HepG2 (cell line): ENCODE results near the gene CDK2. TPM values are rescaled to one million over a fixed set of nuclear protein-coding genes. Genes with fewer than 3 reads are reported as not detected.

Experiments used
- BRCA1 ChIP-seq: sonication (generic); formaldehyde crosslinking; IDR thresholded peaks from 2 replicates; pipeline ENCODE4 v1.4.0; 2020; ENCODE audit warnings: missing genetic modification reagents
- FIP1L1 ChIP-seq: fragments of 200-400 bp; formaldehyde crosslinking; IDR thresholded peaks from 2 replicates; pipeline ENCODE4 v1.6.1; 2018; ENCODE audit warnings: low read depth, mild to moderate bottlenecking, low read length, moderate library complexity, borderline replicate concordance; ENCODE audit not compliant: insufficient read depth
- ISL2 ChIP-seq: sonication (generic); formaldehyde crosslinking; IDR thresholded peaks from 2 replicates; pipeline ENCODE4 v1.5.0; 2020; ENCODE audit warnings: missing genetic modification reagents
- JUND ChIP-seq: sonication (generic); formaldehyde crosslinking; IDR thresholded peaks from 2 replicates; pipeline ENCODE4 v1.8.0; 2022; ENCODE audit warnings: mild to moderate bottlenecking, missing genetic modification reagents
- KAT7 ChIP-seq: IDR thresholded peaks from 2 replicates; pipeline ENCODE4 v1.6.1; 2018; ENCODE audit warnings: borderline replicate concordance, missing compliant biosample characterization
- POLR2G ChIP-seq: fragments of 200-400 bp; formaldehyde crosslinking; IDR thresholded peaks from 2 replicates; pipeline ENCODE4 v1.6.1; 2018; ENCODE audit warnings: mild to moderate bottlenecking, low read depth, low read length, moderate library complexity
- PRMT3 ChIP-seq: sonication (generic); formaldehyde crosslinking; IDR thresholded peaks from 2 replicates; pipeline ENCODE4 v1.8.1; 2022; ENCODE audit warnings: low read depth, mild to moderate bottlenecking, moderate library complexity, missing genetic modification reagents, borderline replicate concordance
- ZMYM2 ChIP-seq: sonication (generic); formaldehyde crosslinking; IDR thresholded peaks from 2 replicates; pipeline ENCODE4 v1.8.0; 2022; ENCODE audit warnings: mild to moderate bottlenecking, missing genetic modification reagents
- ZNF34 ChIP-seq: sonication (generic); formaldehyde crosslinking; IDR thresholded peaks from 2 replicates; pipeline ENCODE4 v1.4.0; 2020; ENCODE audit warnings: mild to moderate bottlenecking, missing genetic modification reagents, borderline replicate concordance
- ZNF672 ChIP-seq: sonication (generic); formaldehyde crosslinking; IDR thresholded peaks from 2 replicates; pipeline ENCODE4 v1.8.1; 2022; ENCODE audit warnings: missing genetic modification reagents
- ZNF691 ChIP-seq: sonication (generic); formaldehyde crosslinking; IDR thresholded peaks from 2 replicates; pipeline ENCODE4 v1.4.0; 2020; ENCODE audit warnings: missing genetic modification reagents, low read depth, mild to moderate bottlenecking, borderline replicate concordance
- ZNF709 ChIP-seq: sonication (generic); formaldehyde crosslinking; IDR thresholded peaks from 2 replicates; pipeline ENCODE4 v1.5.0; 2020; ENCODE audit warnings: mild to moderate bottlenecking, missing genetic modification reagents
- polyA plus RNA-seq, 8 experiments: library from polyadenylated mRNA; depleted of rRNA in 3 of 8; stranded (reverse) in 7 of 8; unstranded in 1 of 8; fragments of >200 nt; fragmentation: Illumina TruSeq in 4 of 8; extraction: Trizol in 4 of 8; gene quantifications; 2 replicates each; pipeline versions ENCODE4 v1.2.1 to v1.2.3, GENCODE V29; 2011 to 2016; ENCODE audit warnings: low read depth in 4 of 8, missing spikeins in 1 of 8, mixed read lengths in 1 of 8; ENCODE audit not compliant: insufficient read depth in 1 of 8
- total RNA-seq, 5 experiments: library from RNA; depleted of rRNA; stranded (reverse); fragments of >200 nt; fragmentation: Illumina TruSeq; extraction: Trizol; gene quantifications; 2 replicates each; pipeline ENCODE4 v1.2.3, GENCODE V29; 2016; ENCODE audit warnings: low read depth in 1 of 5
- TF ChIP-seq, protein P1 (sequence below): sonication (generic); formaldehyde crosslinking; IDR thresholded peaks from 2 replicates; pipeline ENCODE4 v1.5.0; 2020; ENCODE audit warnings: mild to moderate bottlenecking, missing genetic modification reagents
- TF ChIP-seq, protein P2 (sequence below): sonication (generic); formaldehyde crosslinking; IDR thresholded peaks from 2 replicates; pipeline ENCODE4 v1.5.0; 2020; ENCODE audit warnings: mild to moderate bottlenecking, low read depth, missing genetic modification reagents, borderline replicate concordance
- TF ChIP-seq, protein P3 (sequence below): sonication (generic); formaldehyde crosslinking; IDR thresholded peaks from 2 replicates; pipeline ENCODE4 v1.5.0; 2020; ENCODE audit warnings: missing genetic modification reagents
- TF ChIP-seq, protein P4 (sequence below): sonication (generic); formaldehyde crosslinking; IDR thresholded peaks from 2 replicates; pipeline ENCODE4 v1.4.0; 2020; ENCODE audit warnings: missing genetic modification reagents
- TF ChIP-seq, protein P5 (sequence below): sonication (generic); formaldehyde crosslinking; IDR thresholded peaks from 2 replicates; pipeline ENCODE4 v1.8.1; 2023; ENCODE audit warnings: mild to moderate bottlenecking, missing genetic modification reagents, borderline replicate concordance
- TF ChIP-seq, protein P6 (sequence below): sonication (generic); formaldehyde crosslinking; IDR thresholded peaks from 2 replicates; pipeline ENCODE4 v1.4.0; 2020; ENCODE audit warnings: missing genetic modification reagents

CDK2 gene
- total and polyA plus RNA-seq, 2 of the 13 experiments (the other 11 are each of a cell fraction or from before 2014, with no cell fraction given) = 47.5 to 52.6 TPM

- TF ChIP-seq ZNF34 (CRISPR knock-in tag) (0 out of 2 replicates have a peak, but pooled peaks have one; percentile 44), PRMT3 (CRISPR knock-in tag) (no peak), BRCA1 (CRISPR knock-in tag) (peak; percentile 64; the same call in 1 of the 2 replicates), ZNF691 (CRISPR knock-in tag) (0 out of 2 replicates have a peak, but pooled peaks have one; percentile 21), ZNF709 (peak; percentile 41), JUND (no peak), ZMYM2 (no peak), POLR2G (peak; percentile 92), ZNF672 (CRISPR knock-in tag) (no peak), ISL2 (CRISPR knock-in tag) (no peak), KAT7 (CRISPR knock-in tag) (no peak), FIP1L1 (0 out of 2 replicates have a peak, but pooled peaks have one; percentile 56)
- TF ChIP-seq, protein P1, sequence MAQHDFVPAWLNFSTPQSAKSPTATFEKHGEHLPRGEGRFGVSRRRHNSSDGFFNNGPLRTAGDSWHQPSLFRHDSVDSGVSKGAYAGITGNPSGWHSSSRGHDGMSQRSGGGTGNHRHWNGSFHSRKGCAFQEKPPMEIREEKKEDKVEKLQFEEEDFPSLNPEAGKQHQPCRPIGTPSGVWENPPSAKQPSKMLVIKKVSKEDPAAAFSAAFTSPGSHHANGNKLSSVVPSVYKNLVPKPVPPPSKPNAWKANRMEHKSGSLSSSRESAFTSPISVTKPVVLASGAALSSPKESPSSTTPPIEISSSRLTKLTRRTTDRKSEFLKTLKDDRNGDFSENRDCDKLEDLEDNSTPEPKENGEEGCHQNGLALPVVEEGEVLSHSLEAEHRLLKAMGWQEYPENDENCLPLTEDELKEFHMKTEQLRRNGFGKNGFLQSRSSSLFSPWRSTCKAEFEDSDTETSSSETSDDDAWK (CRISPR knock-in tag) = no peak
- TF ChIP-seq, protein P2, sequence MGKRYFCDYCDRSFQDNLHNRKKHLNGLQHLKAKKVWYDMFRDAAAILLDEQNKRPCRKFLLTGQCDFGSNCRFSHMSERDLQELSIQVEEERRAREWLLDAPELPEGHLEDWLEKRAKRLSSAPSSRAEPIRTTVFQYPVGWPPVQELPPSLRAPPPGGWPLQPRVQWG (CRISPR knock-in tag) = no peak
- TF ChIP-seq, protein P3, sequence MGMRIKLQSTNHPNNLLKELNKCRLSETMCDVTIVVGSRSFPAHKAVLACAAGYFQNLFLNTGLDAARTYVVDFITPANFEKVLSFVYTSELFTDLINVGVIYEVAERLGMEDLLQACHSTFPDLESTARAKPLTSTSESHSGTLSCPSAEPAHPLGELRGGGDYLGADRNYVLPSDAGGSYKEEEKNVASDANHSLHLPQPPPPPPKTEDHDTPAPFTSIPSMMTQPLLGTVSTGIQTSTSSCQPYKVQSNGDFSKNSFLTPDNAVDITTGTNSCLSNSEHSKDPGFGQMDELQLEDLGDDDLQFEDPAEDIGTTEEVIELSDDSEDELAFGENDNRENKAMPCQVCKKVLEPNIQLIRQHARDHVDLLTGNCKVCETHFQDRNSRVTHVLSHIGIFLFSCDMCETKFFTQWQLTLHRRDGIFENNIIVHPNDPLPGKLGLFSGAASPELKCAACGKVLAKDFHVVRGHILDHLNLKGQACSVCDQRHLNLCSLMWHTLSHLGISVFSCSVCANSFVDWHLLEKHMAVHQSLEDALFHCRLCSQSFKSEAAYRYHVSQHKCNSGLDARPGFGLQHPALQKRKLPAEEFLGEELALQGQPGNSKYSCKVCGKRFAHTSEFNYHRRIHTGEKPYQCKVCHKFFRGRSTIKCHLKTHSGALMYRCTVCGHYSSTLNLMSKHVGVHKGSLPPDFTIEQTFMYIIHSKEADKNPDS (CRISPR knock-in tag) = no peak
- TF ChIP-seq, protein P4, sequence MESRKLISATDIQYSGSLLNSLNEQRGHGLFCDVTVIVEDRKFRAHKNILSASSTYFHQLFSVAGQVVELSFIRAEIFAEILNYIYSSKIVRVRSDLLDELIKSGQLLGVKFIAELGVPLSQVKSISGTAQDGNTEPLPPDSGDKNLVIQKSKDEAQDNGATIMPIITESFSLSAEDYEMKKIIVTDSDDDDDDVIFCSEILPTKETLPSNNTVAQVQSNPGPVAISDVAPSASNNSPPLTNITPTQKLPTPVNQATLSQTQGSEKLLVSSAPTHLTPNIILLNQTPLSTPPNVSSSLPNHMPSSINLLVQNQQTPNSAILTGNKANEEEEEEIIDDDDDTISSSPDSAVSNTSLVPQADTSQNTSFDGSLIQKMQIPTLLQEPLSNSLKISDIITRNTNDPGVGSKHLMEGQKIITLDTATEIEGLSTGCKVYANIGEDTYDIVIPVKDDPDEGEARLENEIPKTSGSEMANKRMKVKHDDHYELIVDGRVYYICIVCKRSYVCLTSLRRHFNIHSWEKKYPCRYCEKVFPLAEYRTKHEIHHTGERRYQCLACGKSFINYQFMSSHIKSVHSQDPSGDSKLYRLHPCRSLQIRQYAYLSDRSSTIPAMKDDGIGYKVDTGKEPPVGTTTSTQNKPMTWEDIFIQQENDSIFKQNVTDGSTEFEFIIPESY = no peak
- TF ChIP-seq, protein P5, sequence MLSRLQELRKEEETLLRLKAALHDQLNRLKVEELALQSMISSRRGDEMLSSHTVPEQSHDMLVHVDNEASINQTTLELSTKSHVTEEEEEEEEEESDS = no peak
- TF ChIP-seq, protein P6, sequence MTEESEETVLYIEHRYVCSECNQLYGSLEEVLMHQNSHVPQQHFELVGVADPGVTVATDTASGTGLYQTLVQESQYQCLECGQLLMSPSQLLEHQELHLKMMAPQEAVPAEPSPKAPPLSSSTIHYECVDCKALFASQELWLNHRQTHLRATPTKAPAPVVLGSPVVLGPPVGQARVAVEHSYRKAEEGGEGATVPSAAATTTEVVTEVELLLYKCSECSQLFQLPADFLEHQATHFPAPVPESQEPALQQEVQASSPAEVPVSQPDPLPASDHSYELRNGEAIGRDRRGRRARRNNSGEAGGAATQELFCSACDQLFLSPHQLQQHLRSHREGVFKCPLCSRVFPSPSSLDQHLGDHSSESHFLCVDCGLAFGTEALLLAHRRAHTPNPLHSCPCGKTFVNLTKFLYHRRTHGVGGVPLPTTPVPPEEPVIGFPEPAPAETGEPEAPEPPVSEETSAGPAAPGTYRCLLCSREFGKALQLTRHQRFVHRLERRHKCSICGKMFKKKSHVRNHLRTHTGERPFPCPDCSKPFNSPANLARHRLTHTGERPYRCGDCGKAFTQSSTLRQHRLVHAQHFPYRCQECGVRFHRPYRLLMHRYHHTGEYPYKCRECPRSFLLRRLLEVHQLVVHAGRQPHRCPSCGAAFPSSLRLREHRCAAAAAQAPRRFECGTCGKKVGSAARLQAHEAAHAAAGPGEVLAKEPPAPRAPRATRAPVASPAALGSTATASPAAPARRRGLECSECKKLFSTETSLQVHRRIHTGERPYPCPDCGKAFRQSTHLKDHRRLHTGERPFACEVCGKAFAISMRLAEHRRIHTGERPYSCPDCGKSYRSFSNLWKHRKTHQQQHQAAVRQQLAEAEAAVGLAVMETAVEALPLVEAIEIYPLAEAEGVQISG (CRISPR knock-in tag) = peak; percentile 27; the same call in 1 of the 2 replicates
Observed at GRCh38 chr12:55996715-55997534, 30.3 kb downstream of the CDK2 start, which contains the start of gene SUOX (continued).
